HEK293T (cell line): ENCODE measurements around the gene ENPP6.

Source experiments
- FOXA1 ChIP-seq: fragments of 450-650 bp; IDR thresholded peaks from 2 replicates; pipeline ENCODE4 v1.6.1; 2016; ENCODE audit warnings: mild to moderate bottlenecking
- FOXM1 ChIP-seq: fragments of 450-650 bp; IDR thresholded peaks from 2 replicates; pipeline ENCODE4 v1.6.1; 2017; ENCODE audit warnings: mild to moderate bottlenecking, borderline replicate concordance
- LEF1 ChIP-seq: fragments of 450-650 bp; IDR thresholded peaks from 2 replicates; pipeline ENCODE4 v1.6.1; 2017; ENCODE audit warnings: mild to moderate bottlenecking, borderline replicate concordance
- NFRKB ChIP-seq: fragments of 450-650 bp; IDR thresholded peaks from 2 replicates; pipeline ENCODE4 v1.6.1; 2016; ENCODE audit warnings: mild to moderate bottlenecking, moderate library complexity
- SP1 ChIP-seq: fragments of 450-650 bp; IDR thresholded peaks from 2 replicates; pipeline ENCODE4 v1.6.1; 2017
- SUZ12 ChIP-seq: fragments of 450-650 bp; IDR thresholded peaks from 2 replicates; pipeline ENCODE4 v1.6.1; 2016; ENCODE audit warnings: mild to moderate bottlenecking
- TARDBP ChIP-seq: fragments of 450-650 bp; IDR thresholded peaks from 2 replicates; pipeline ENCODE4 v1.6.1; 2016

- TF ChIP-seq NFRKB (no peak), SUZ12 (no peak), SP1 (no peak), LEF1 (no peak), FOXA1 (no peak), FOXM1 (no peak), TARDBP (no peak)
Measured at GRCh38 chr4:184248216-184248615, 30.5 kb upstream of the ENPP6 start.
